ENCODE results near the gene SSR4.

SSR4 gene

GRCh38 chrX:153769158-153769864 lies 25.2 kb upstream of the SSR4 start:
- DNase-seq (ENCODE audit: low read depth), result no peak

- no peak for DNase-seq (ENCODE audit: low read depth)
These were observed 24.4 kb upstream of the SSR4 start for GRCh38 chrX:153769865-153770600.

DNA sequence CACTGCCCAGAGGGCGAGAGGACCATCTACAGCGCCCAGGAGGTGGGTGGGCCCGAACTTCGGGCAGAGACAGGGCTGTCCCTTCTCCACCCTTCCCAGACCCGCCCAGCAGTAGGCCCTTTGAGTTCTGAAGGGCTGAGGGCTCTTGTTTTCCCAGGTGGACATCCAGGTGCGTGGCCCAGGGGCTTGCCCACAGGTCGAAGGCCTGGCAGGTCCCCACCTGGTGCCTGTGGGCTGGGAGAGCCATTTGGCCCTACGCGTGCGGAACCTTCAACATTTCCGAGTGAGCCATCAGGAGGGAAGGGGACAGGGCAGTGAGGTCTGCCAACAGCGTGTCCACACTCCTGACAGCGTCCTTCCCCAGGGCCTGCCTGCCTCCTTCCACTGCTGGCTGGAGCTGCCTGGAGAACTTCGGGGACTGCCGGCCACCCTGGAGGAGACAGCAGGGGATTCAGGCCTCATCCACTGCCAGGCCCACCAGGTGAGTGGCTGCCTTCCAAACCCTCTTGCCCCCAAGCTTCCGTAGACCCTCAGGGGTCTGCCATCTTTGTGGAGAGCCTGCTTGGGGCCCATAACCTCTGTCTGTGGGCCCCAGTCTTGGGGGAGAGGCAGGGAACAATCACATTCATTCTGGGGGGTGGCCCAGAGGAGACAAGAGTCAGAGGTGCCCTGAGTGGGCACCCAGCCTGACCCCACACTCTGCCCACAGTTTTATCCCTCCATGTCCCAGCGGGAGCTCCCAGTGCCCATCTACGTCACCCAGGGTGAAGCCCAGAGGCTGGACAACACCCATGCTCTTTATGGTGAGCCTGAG lies 23.7 kb upstream of the SSR4 start:
- no peak for DNase-seq (ENCODE audit: low read depth)

DNA sequence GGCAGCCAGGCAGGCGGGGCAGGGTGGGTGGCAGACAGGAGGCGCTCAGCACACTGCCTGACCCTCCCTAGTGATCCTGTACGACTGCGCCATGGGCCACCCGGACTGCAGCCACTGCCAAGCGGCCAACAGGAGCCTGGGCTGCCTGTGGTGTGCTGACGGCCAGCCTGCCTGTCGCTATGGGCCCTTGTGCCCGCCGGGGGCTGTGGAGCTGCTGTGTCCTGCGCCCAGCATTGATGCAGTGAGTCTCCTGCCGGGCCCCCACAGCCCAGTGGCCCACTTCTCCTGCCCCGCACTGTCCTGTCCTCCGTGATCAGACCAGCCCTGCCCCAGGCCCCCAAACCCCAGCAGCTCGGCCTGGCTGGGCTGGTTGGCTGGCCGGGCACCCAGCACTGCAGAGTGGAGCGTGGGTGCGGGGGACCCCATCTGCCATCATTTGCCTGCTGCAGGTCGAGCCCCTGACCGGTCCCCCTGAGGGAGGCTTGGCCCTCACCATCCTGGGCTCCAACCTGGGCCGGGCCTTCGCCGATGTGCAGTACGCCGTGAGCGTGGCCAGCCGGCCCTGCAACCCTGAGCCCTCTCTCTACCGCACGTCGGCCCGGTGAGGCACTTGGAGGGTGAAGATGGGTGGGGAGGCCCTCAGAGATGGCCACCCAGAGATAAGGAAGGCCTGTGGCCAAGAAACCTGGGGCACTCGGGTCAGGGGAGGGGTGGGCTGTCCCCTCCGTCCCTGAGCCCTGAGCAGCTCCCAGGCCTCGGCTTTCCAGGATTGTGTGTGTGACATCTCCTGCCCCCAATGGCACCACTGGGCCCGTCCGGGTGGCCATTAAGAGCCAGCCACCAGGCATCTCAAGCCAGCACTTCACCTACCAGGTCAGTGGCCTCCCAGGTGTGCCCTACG lies 22.8 kb upstream of the SSR4 start:
- DNase-seq (ENCODE audit: low read depth), result no peak

DNA sequence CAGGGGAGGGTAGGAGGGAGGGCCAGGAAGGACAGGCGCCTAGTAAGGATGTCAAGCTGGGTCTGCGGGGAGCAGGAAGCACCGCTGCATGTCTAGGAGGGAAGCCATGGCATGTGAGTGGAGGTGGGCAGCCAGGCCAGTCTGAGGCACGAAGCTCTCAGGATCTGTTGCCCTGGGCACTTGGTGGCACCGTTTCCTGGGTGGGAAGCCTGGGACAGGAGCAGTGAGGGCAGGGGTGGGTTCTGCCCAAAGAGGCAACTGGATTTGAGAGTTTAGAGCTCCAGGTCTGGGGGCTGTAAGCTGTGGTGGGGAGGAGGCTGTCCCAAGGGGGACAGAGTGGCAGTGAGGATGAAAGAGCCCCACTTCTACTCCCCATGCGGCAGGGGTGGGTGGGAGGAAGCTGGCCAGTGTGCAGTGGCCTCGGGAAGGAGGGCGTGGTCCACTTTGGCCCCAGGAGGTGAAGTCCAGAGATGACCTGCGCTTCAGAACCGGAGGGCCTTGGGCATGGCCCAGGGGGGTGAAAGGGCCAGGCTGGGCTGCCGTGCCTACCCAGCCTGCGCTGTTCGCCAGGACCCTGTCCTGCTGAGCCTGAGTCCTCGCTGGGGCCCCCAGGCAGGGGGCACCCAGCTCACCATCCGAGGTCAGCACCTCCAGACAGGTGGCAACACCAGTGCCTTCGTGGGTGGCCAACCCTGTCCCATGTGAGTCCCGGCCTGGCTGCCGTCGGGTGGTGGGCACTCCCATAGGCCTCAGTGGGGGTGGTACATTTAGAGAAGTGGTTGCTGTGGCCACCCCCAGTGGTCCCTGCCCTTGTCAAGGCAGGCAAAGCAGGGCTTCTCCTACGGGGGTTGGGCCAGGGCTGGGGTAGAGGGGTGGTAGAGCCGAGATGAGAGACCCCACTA lies 21.9 kb upstream of the SSR4 start:
- DNase-seq (ENCODE audit: low read depth), result no peak

DNA sequence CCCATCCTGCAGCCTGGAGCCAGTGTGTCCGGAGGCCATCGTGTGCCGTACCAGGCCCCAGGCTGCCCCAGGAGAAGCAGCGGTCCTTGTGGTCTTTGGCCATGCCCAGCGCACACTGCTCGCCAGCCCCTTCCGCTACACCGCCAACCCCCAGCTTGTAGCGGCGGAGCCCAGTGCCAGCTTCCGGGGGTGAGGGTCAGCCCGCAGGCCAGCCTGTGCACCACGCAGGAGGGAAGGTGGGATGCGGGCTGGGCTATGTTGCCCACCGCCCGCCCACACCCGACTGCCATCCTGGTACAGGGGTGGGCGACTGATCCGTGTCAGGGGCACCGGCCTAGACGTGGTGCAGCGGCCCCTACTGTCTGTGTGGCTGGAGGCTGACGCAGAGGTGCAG lies 21.3 kb upstream of the SSR4 start:
- DNase-seq (ENCODE audit: low read depth), result no peak

- no peak for DNase-seq (ENCODE audit: low read depth)
These were observed 20.5 kb upstream of the SSR4 start for GRCh38 chrX:153773741-153774575.

DNA sequence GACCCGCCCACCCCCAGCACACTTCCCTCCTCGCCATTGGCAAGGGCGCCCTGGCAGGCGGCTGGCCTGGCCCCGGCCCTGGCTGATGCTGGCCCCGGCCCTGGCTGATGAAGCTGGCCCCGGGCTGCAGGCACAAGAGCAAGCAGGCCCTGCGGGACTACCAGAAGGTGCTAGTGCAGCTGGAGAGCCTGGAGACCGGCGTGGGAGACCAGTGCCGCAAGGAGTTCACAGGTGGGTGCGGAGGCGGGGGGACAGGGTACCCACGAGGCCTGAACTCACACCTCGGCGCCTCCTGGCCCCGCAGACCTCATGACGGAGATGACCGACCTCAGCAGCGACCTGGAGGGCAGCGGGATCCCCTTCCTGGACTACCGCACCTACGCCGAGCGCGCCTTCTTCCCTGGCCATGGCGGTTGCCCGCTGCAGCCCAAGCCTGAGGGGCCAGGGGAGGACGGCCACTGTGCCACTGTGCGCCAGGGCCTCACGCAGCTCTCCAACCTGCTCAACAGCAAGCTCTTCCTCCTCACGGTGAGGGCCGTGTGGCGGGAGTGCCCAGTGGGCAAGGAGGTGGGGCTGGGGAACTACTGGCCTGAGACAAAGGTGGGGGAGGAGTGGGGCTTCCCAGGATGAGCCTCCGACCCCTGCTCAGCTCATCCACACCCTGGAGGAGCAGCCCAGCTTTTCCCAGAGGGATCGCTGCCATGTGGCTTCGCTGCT lies 19.7 kb upstream of the SSR4 start:
- no peak for DNase-seq (ENCODE audit: low read depth)

- no peak for DNase-seq (ENCODE audit: low read depth)
These were observed 19.0 kb upstream of the SSR4 start for GRCh38 chrX:153775293-153776119.

DNA sequence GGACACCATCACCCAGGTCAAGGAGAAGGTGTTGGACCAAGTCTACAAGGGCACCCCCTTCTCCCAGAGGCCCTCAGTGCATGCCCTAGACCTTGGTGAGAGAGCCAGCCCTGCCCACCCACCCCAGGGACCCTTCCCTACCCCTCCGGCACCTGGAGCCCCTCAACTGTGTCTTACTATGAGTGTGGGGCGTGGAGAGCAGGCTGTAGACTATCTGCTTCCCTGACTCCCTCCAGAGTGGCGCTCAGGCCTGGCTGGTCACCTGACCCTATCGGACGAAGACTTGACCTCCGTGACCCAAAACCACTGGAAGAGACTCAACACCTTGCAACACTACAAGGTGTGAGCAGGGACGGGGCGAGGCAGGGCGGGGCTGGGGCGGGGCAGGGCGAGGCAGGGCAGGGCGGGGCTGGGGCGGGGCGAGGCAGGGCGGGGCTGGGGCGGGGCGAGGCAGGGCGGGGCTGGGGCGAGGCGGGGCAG lies 18.3 kb upstream of the SSR4 start:
- no peak for DNase-seq (ENCODE audit: low read depth)

DNA sequence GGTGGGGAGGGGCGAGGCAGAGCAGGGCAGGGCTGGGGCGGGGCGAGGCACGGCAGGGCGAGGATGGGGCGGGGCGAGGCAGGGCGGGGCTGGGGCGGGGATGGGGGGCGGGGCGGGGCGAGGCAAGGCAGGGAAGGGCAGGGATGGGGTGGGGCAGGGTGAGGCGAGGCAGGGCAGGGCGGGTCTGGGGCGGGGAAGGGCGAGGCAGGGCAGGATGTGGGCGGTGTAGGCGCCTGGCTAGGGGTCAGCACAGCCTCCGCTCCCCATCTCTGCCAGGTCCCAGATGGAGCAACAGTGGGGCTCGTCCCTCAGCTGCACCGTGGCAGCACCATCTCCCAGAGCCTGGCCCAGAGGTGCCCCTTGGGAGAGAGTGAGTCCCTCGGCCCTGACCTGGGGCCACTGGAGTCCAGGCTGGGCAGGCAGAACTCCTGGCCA lies 17.8 kb upstream of the SSR4 start:
- DNase-seq (ENCODE audit: low read depth), result no peak

DNA sequence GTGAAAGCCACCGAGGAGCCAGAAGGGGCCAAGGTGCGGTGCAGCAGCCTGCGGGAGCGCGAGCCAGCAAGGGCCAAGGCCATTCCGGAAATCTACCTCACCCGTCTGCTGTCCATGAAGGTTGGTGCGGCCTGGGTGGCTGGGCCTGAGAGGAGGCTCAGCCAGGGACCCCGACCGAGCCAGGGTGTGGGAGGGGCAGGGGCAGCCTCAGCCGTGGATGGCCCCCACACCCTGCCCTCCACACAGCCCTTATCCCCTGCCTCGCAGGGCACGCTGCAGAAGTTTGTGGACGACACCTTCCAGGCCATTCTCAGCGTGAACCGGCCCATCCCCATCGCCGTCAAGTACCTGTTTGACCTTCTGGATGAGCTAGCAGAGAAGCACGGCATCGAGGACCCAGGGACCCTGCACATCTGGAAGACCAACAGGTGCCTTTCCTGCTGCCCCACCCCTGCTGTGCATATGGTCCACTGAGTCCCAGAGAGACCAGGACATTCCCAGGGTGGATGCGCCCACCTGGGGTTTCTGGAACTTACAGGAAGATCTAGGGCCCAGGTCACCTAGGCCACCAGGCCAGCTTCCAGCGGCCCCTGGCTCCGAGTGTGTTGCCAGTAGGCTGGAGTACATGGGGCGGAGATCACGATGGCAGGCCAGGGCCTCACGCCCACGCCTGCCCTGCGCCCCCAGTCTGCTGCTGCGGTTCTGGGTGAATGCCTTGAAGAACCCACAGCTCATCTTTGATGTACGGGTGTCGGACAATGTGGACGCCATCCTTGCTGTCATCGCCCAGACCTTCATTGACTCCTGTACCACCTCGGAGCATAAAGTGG lies 17.0 kb upstream of the SSR4 start:
- DNase-seq (ENCODE audit: low read depth), result no peak

DNA sequence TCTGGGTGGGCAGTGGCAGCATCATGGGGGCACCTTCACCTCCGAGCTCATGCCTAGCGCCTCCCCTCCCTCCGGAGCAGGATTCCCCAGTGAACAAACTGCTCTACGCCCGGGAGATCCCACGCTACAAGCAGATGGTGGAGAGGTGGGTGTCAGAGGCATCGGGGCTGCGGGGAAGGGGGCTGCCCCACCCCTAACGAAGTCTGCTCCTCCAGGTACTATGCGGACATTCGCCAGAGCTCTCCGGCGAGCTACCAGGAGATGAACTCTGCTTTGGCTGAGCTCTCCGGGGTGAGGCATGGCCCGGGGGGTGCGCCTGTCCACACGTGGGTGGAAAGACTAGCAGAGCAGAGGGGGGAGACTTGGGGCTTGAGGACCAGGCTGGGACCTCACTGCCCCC lies 16.3 kb upstream of the SSR4 start:
- DNase-seq (ENCODE audit: low read depth), result no peak

- no peak for DNase-seq (ENCODE audit: low read depth)
These were observed 15.8 kb upstream of the SSR4 start for GRCh38 chrX:153778684-153779101.

DNA sequence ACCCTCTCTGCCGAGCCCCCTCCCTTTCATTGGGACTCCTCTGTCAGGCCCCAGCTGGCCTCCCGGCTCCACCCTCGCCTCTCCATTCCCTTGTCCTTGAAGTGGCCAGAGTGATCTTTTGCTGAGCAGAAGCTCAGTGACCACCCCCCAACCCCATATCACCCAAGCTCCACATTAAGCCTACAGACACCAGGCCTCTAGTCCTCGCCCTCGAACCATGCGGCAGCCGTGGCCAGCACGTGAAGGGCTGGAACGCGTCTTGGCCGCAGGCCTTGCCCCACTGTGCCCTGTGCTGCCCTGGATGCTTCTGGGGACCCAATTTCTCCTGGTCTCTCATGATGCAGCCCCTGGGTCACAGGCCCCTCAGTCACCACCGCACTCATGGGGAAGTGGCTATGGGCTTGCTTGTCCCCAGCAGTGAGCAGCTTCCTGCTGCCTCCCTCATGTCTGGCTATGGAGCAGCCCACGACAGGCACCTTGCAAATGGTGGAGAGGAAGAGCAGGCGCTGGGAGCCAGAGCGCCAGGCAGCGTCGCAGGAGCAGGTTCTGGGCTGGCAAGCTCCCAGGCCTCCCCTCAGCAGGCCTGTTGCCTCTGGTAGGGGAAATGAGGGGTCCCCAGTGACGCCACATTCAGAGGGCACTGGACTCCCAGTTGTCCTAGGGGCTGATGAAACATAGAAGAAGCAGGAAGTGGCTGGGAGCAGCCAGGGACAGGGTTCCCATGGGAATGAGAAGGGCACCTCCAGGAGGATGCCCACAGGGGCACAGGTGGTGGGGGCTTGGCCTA lies 14.4 kb upstream of the SSR4 start:
- DNase-seq (ENCODE audit: low read depth), result no peak

DNA sequence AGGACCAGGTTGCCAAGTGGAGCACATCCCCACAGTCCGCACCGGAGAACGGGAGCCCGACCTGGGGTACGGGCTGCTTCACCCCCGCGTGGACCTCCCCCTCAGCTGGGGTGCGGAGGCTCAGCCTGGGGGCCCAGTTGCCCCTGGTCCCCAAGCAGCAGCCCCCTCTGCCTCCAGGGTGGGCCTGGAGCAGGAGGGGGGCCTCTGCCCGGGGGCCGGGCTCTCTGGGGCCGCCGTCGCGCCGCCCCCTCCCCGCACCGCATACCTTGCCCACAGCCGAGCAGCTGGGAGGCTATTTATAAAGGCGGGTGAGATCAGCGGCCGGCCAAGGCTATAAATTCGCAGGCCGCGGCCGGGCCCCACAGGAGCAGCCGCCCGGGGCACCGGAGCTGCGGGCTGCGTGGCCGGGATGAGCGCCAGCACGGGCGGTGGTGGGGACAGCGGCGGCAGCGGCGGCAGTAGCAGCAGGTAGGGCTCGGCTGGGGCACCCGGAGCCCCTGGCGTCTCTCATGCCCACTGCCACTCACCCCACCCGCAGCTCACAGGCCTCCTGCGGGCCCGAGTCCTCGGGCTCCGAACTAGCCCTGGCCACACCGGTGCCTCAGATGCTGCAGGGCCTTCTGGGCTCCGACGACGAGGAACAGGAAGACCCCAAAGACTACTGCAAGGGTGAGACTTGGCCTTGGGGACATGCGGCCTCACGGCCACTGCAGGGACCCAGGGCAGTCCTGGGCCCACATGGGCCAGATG lies 13.6 kb upstream of the SSR4 start, which contains the start of gene SRPK3:
TSS of gene SRPK3 (plus strand) at position 364 of the 750 bp plus-strand sequence. CDS start at position 410, 46 bp downstream.
- DNase-seq (ENCODE audit: low read depth), result no peak
